ENCODE measurements around the gene TARBP2.

Gene TARBP2

GRCh38 chr12:53496752-53497032 lies 4.4 kb upstream of the TARBP2 start:
- no peak for DNase-seq

- DNase-seq = no peak
These were observed 3.6 kb upstream of the TARBP2 start for GRCh38 chr12:53497461-53497860.

GRCh38 chr12:53498235-53498630 lies 2.9 kb upstream of the TARBP2 start:
- no peak for DNase-seq

GRCh38 chr12:53499266-53500141 lies 1.6 kb upstream of the TARBP2 start, which contains the start of gene MAP3K12:
Gene MAP3K12 (minus strand): TSS chr12:53499458. CDS start chr12:53487391, 12,067 bp downstream.
- peak; percentile 45 to 66 for DNase-seq

- DNase-seq = peak in 1 of 2 donors; percentile 59
These were observed 824 bp upstream of the TARBP2 start for GRCh38 chr12:53500142-53500775.

GRCh38 chr12:53501615-53502181 lies 615 bp downstream of the TARBP2 start:
- no peak for DNase-seq

- no peak for DNase-seq
These were observed 1.2 kb downstream of the TARBP2 start for GRCh38 chr12:53502331-53502730.

- DNase-seq = no peak
These were observed 2.1 kb downstream of the TARBP2 start for GRCh38 chr12:53502983-53503728.

GRCh38 chr12:53504004-53504920 lies 3.2 kb downstream of the TARBP2 start:
- DNase-seq = no peak

GRCh38 chr12:53505086-53505485 lies 4.0 kb downstream of the TARBP2 start:
- DNase-seq = no peak

- no peak for DNase-seq
These were observed 4.7 kb downstream of the TARBP2 start for GRCh38 chr12:53505555-53506449.

- DNase-seq = no peak
These were observed 5.3 kb downstream of the TARBP2 start for GRCh38 chr12:53506450-53506785.

- DNase-seq = no peak
These were observed 6.0 kb downstream of the TARBP2 start, which contains the start of gene NPFF for GRCh38 chr12:53506881-53507602. Gene NPFF (minus strand): TSS chr12:53507484. CDS start chr12:53507474, 10 bp downstream.

- DNase-seq = no peak
These were observed 6.5 kb downstream of the TARBP2 start for GRCh38 chr12:53507603-53507885.

- peak; percentile 85 for DNase-seq
These were observed 7.6 kb downstream of the TARBP2 start for GRCh38 chr12:53508534-53509170.

- DNase-seq = no peak
These were observed 9.2 kb downstream of the TARBP2 start for GRCh38 chr12:53510181-53510812.

- DNase-seq = no peak
These were observed 12.8 kb downstream of the TARBP2 start for GRCh38 chr12:53513712-53514410.

GRCh38 chr12:53514628-53515290 lies 13.7 kb downstream of the TARBP2 start:
- DNase-seq = no peak

Measured in CD4-positive, alpha-beta T cell treated with Interleukin-4 for 1 hour (primary cell).